GM18499 (cell line): Measurements from ENCODE around the gene XNDC1N.

Source experiments
- ATAC-seq: cut with Tn5 transposase; IDR thresholded peaks from one replicate; pipeline ENCODE4 v1.9.1; 2021; ENCODE audit warnings: moderate number of reproducible peaks; ENCODE audit not compliant: insufficient read depth, unreplicated experiment

The XNDC1N gene

GRCh38 chr11:71927820-71928736 is at the start of gene XNDC1N:
TSS of gene XNDC1N (minus strand) at chr11:71928594. CDS start at chr11:71923353, 5,241 bp downstream.
- peak; percentile 39 for ATAC-seq

GRCh38 chr11:71977743-71978418 is 49.5 kb upstream of the XNDC1N start:
- ATAC-seq, result no peak

- ATAC-seq, result no peak
Measured at GRCh38 chr11:71977090-71977489, 48.7 kb upstream of the XNDC1N start.

- ATAC-seq, result no peak
Measured at GRCh38 chr11:71976551-71976950, 48.2 kb upstream of the XNDC1N start.

- ATAC-seq, result no peak
Measured at GRCh38 chr11:71971680-71972079, 43.3 kb upstream of the XNDC1N start.

- no peak for ATAC-seq
Measured at GRCh38 chr11:71964641-71965040, 36.2 kb upstream of the XNDC1N start.

- ATAC-seq, result no peak
Measured at GRCh38 chr11:71963468-71963867, 35.1 kb upstream of the XNDC1N start.

GRCh38 chr11:71962428-71963038 is 34.1 kb upstream of the XNDC1N start:
- ATAC-seq, result no peak

- no peak for ATAC-seq
Measured at GRCh38 chr11:71955898-71956456, 27.6 kb upstream of the XNDC1N start.

GRCh38 chr11:71951741-71952310 is 23.4 kb upstream of the XNDC1N start:
- no peak for ATAC-seq

GRCh38 chr11:71949034-71949433 is 20.6 kb upstream of the XNDC1N start:
- no peak for ATAC-seq

GRCh38 chr11:71948314-71949027 is 20.1 kb upstream of the XNDC1N start:
- no peak for ATAC-seq

GRCh38 chr11:71947498-71947897 is 19.1 kb upstream of the XNDC1N start:
- no peak for ATAC-seq

GRCh38 chr11:71946144-71946571 is 17.8 kb upstream of the XNDC1N start:
- no peak for ATAC-seq

- ATAC-seq, result no peak
Measured at GRCh38 chr11:71940561-71941219, 12.3 kb upstream of the XNDC1N start.

- no peak for ATAC-seq
Measured at GRCh38 chr11:71937826-71938225, 9.4 kb upstream of the XNDC1N start.

GRCh38 chr11:71936825-71937224 is 8.4 kb upstream of the XNDC1N start:
- no peak for ATAC-seq

- ATAC-seq, result no peak
Measured at GRCh38 chr11:71935338-71935925, 7.0 kb upstream of the XNDC1N start.

- no peak for ATAC-seq
Measured at GRCh38 chr11:71934213-71934612, 5.8 kb upstream of the XNDC1N start.
